ENCODE data around the gene HSPB2. TPM values are rescaled to one million over a fixed set of nuclear protein-coding genes. Genes with fewer than 3 reads are reported as not detected.
A peak's percentile ranks its signal among the peaks of the same experiment; 100 is the strongest.

Gene HSPB2
- total and polyA plus RNA-seq, 2 donors (not counting 1 experiment from before 2014, with no cell fraction given) = 2.5 to 2.8 TPM

DNA sequence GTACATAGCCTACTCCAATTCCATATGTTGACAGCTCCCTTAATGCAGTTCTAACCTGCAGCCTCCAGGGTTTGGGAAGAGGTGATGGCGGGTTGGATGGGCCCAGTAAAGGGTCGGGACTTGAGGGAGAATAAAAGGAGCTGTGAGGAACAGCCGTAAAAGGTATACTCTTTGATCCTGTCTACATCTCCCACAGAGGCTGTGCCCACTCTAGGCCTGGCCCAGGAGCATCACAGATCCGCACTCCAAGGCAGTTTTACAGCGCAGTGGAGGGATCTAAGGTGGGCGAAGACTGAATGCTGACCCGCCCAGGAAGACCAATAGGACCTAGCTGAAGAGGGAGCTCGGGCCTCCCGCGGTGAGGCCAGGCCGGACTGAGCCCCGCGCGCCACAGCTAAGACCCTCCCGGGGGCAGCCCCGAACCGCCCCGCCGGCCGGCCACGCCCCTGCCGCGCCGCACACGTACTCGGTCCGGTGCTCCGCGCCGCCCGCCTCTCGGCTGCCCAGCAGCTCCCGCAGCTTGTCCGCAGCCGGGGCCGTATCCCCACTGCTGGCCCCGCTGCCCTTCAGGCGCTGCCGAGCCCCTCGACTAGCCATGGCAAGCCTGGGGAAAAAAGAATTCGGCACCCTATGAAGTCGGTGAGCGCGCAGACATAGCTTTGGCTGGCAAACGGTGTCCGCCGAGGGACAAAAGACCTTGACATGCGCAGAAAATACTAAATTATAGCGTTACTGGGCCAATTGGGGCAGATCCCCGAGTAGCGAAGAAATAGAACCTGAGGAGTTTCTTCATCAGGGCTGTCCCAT is 41.4 kb upstream of the HSPB2 start, which contains the start of gene ALG9:
TSS of gene ALG9 (minus strand) at position 696 of the 807 bp plus-strand sequence. CDS start at position 597, 99 bp downstream.
- Histone ChIP-seq H3K9ac (ENCODE audit: insufficient read depth, low read length) (peak within 1 kb of the TSS; percentile 76), H3K27ac (ENCODE audit: insufficient read depth, low read length) (peak within 1 kb of the TSS; percentile 51), H2AFZ (ENCODE audit: low read length) (peak within 1 kb of the TSS; percentile 96), H3K4me1 (ENCODE audit: control insufficient read depth, extremely low read depth, insufficient read depth, low read length) (no peaks in the 10 kb centered on the region), H3K4me2 (ENCODE audit: extremely low read depth, insufficient read depth, low read length) (peak within 1 kb of the TSS; percentile 91), H3K79me2 (ENCODE audit: control insufficient read depth, insufficient read depth, low read length) (peaks cover 3% of the 10 kb centered on the region), H3K36me3 (ENCODE audit: control insufficient read depth, insufficient read depth, low read length) (peaks cover 3% of the 10 kb centered on the region), H3K4me3 (replicated peaks in 1 of 4; ENCODE audit: control extremely low read depth in 1 of 4, insufficient read depth in 1 of 4, low read depth in 3 of 4, low read length in 4 of 4) (peak within 1 kb of the TSS; percentile 52 to 90 (median 72)), H4K20me1 (ENCODE audit: control insufficient read depth, extremely low read depth, insufficient read depth, low read length) (no peaks in the 10 kb centered on the region), H3K9me3 (ENCODE audit: control insufficient read depth, insufficient read depth, low read depth, low read length) (no peaks in the 10 kb centered on the region), H3K27me3 (ENCODE audit: control insufficient read depth, insufficient read depth, low read length) (no peaks in the 10 kb centered on the region)
- TF ChIP-seq, protein P1, sequence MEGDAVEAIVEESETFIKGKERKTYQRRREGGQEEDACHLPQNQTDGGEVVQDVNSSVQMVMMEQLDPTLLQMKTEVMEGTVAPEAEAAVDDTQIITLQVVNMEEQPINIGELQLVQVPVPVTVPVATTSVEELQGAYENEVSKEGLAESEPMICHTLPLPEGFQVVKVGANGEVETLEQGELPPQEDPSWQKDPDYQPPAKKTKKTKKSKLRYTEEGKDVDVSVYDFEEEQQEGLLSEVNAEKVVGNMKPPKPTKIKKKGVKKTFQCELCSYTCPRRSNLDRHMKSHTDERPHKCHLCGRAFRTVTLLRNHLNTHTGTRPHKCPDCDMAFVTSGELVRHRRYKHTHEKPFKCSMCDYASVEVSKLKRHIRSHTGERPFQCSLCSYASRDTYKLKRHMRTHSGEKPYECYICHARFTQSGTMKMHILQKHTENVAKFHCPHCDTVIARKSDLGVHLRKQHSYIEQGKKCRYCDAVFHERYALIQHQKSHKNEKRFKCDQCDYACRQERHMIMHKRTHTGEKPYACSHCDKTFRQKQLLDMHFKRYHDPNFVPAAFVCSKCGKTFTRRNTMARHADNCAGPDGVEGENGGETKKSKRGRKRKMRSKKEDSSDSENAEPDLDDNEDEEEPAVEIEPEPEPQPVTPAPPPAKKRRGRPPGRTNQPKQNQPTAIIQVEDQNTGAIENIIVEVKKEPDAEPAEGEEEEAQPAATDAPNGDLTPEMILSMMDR (conservative IDR thresholded peaks at IDR 0.05 in 1 of 2, IDR thresholded peaks at IDR 0.05 in 1 of 2; ENCODE audit: low read depth in 1 of 2, low read length in 2 of 2) = peak; percentile 25 to 44
- TF ChIP-seq EZH2 (IDR thresholded peaks at IDR 0.05; ENCODE audit: low read length, missing control alignments) = no peak
- DNase-seq (ENCODE audit: low read depth in 2 of 2) = peak; percentile 85 to 88

DNA sequence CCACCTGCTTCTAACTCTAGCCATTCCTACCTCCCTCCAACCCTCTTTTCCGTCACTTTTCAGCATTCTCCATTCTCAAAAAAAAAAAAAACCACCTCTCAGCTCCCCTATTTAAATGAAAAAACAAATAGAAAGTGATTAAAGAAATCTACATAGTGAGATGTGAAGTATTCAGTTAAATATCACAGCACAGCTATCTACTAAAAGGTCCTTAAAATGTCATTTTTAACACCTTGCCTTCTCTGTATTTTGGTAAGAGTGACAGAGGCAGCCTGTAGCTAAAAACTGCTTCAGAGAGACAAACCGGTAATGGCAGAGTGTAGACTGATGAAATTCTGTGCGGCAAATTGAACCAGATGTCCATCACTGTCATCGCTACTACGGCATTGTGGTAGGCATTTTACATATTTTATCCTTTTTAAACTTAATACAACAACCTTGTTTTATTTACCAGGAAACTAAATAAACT is 40.8 kb upstream of the HSPB2 start:
- H3K27me3 ChIP-seq (ENCODE audit: control insufficient read depth, insufficient read depth, low read length) = no peaks in the 10 kb centered on the region
- H3K79me2 ChIP-seq (ENCODE audit: control insufficient read depth, insufficient read depth, low read length) = peaks cover 3% of the 10 kb centered on the region
- peaks cover 3% of the 10 kb centered on the region for H3K36me3 ChIP-seq (ENCODE audit: control insufficient read depth, insufficient read depth, low read length)
- no peak for DNase-seq (ENCODE audit: low read depth in 2 of 2)
- peak overlapping the region; percentile 64 for H3K4me2 ChIP-seq (ENCODE audit: extremely low read depth, insufficient read depth, low read length)
- TF ChIP-seq, protein P1 (conservative IDR thresholded peaks at IDR 0.05 in 1 of 2, IDR thresholded peaks at IDR 0.05 in 1 of 2; ENCODE audit: low read depth in 1 of 2, low read length in 2 of 2) = no peak
- no peak for TF ChIP-seq EZH2 (IDR thresholded peaks at IDR 0.05; ENCODE audit: low read length, missing control alignments)
- peak overlapping the region; percentile 52 to 72 (median 70) for H3K4me3 ChIP-seq (replicated peaks in 1 of 4; ENCODE audit: control extremely low read depth in 1 of 4, insufficient read depth in 1 of 4, low read depth in 3 of 4, low read length in 4 of 4)
- no peaks in the 10 kb centered on the region for H3K4me1 ChIP-seq (ENCODE audit: control insufficient read depth, extremely low read depth, insufficient read depth, low read length)
- no peak overlapping the region for H3K9ac ChIP-seq (ENCODE audit: insufficient read depth, low read length)
- H4K20me1 ChIP-seq (ENCODE audit: control insufficient read depth, extremely low read depth, insufficient read depth, low read length) = no peaks in the 10 kb centered on the region
- H3K27ac ChIP-seq (ENCODE audit: insufficient read depth, low read length) = peak overlapping the region; percentile 51
- H3K9me3 ChIP-seq (ENCODE audit: control insufficient read depth, insufficient read depth, low read depth, low read length) = no peaks in the 10 kb centered on the region
- peak overlapping the region; percentile 96 for H2AFZ ChIP-seq (ENCODE audit: low read length)

- no peaks in the 10 kb centered on the region for H3K9me3 ChIP-seq (ENCODE audit: control insufficient read depth, insufficient read depth, low read depth, low read length)
- TF ChIP-seq, protein P1 (conservative IDR thresholded peaks at IDR 0.05 in 1 of 2, IDR thresholded peaks at IDR 0.05 in 1 of 2; ENCODE audit: low read depth in 1 of 2, low read length in 2 of 2) = no peak
- no peak for TF ChIP-seq EZH2 (IDR thresholded peaks at IDR 0.05; ENCODE audit: low read length, missing control alignments)
- peak overlapping the region; percentile 100 for H3K27ac ChIP-seq (ENCODE audit: insufficient read depth, low read length)
- H3K4me2 ChIP-seq (ENCODE audit: extremely low read depth, insufficient read depth, low read length) = peak overlapping the region; percentile 100
- H4K20me1 ChIP-seq (ENCODE audit: control insufficient read depth, extremely low read depth, insufficient read depth, low read length) = no peaks in the 10 kb centered on the region
- peak in 1 of 2 donors; percentile 34 for DNase-seq (ENCODE audit: low read depth in 2 of 2)
- H3K4me3 ChIP-seq (replicated peaks in 1 of 4; ENCODE audit: control extremely low read depth in 1 of 4, insufficient read depth in 1 of 4, low read depth in 3 of 4, low read length in 4 of 4) = peak overlapping the region; percentile 86 to 94 (median 88)
- peaks cover 3% of the 10 kb centered on the region for H3K4me1 ChIP-seq (ENCODE audit: control insufficient read depth, extremely low read depth, insufficient read depth, low read length)
- H3K27me3 ChIP-seq (ENCODE audit: control insufficient read depth, insufficient read depth, low read length) = no peaks in the 10 kb centered on the region
- peak overlapping the region; percentile 68 for H3K9ac ChIP-seq (ENCODE audit: insufficient read depth, low read length)
- H3K36me3 ChIP-seq (ENCODE audit: control insufficient read depth, insufficient read depth, low read length) = no peaks in the 10 kb centered on the region
- peak overlapping the region; percentile 98 for H2AFZ ChIP-seq (ENCODE audit: low read length)
- no peaks in the 10 kb centered on the region for H3K79me2 ChIP-seq (ENCODE audit: control insufficient read depth, insufficient read depth, low read length)
Measured at GRCh38 chr11:111878385-111878848, 34.1 kb upstream of the HSPB2 start.

Data from fibroblast of lung (primary cell).